Measurements from ENCODE around the gene DQX1. TPM values are rescaled to one million over a fixed set of nuclear protein-coding genes. Genes with fewer than 3 reads are reported as not detected.

Gene DQX1
- total RNA-seq, 2 donors from 2014 or later, result 2.0 TPM; not detected in 1

DNA sequence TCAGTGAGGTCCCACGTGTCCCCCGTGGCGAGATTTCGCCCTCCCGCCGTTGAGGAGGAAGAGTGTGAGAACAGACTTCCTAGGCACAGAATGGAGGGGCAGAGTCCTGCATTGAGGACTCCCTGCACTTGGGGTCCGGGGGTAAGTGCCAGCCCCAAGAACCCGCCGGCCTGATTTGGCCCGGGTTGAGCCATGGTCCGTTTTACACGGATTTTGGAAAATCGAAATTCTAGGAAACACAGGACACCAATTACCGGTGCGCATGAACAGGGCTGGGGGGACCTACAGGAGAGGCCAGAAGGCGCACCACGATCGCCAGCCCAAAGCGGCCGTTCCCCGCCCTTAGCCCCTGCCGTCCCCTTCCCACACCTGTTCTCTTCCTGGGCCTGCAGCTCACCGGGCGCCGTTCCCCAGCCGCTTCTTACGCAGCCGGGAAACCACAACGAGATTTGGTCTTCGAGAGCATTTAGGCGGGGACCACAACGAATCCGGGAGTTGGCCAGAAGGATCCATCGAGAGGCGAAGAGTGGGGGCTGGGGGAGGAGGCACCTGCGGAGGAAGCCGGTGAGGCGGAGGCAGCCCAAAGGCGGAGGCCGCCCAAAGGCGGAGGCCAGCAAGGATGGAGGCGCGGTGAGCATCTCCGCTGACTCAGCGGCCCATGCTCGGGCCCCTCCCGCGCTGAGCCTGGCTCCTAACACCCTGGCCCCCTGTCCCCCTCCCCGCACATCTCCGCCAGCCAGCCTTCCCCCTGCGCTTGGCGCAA lies 12.2 kb downstream of the DQX1 start:
- DNase-seq, result no peak
- no peak for TF ChIP-seq POLR2A (IDR thresholded peaks at IDR 0.05)
- TF ChIP-seq, protein P1, sequence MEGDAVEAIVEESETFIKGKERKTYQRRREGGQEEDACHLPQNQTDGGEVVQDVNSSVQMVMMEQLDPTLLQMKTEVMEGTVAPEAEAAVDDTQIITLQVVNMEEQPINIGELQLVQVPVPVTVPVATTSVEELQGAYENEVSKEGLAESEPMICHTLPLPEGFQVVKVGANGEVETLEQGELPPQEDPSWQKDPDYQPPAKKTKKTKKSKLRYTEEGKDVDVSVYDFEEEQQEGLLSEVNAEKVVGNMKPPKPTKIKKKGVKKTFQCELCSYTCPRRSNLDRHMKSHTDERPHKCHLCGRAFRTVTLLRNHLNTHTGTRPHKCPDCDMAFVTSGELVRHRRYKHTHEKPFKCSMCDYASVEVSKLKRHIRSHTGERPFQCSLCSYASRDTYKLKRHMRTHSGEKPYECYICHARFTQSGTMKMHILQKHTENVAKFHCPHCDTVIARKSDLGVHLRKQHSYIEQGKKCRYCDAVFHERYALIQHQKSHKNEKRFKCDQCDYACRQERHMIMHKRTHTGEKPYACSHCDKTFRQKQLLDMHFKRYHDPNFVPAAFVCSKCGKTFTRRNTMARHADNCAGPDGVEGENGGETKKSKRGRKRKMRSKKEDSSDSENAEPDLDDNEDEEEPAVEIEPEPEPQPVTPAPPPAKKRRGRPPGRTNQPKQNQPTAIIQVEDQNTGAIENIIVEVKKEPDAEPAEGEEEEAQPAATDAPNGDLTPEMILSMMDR (IDR thresholded peaks at IDR 0.05), result no peak
- Histone ChIP-seq H3K9me3 (no peaks in the 10 kb centered on the region), H3K4me1 (peaks cover 39% of the 10 kb centered on the region), H3K36me3 (replicated peaks in 1 of 2; ENCODE audit: insufficient read depth in 1 of 2, low read depth in 2 of 2) (no peaks in the 10 kb centered on the region), H3K27me3 (peaks cover 0 to 68% of the 10 kb centered on the region in 2 donors), H3K27ac (no peak overlapping the region), H3K4me3 (no peak overlapping the region)
- no peak for ATAC-seq
- intact Hi-C loops (cut with DNase I), result no loop called here
- WGBS, 2 donors, result 6 to 17% methylated on average over 20 to 50 of the region's 52 CpGs

DNA sequence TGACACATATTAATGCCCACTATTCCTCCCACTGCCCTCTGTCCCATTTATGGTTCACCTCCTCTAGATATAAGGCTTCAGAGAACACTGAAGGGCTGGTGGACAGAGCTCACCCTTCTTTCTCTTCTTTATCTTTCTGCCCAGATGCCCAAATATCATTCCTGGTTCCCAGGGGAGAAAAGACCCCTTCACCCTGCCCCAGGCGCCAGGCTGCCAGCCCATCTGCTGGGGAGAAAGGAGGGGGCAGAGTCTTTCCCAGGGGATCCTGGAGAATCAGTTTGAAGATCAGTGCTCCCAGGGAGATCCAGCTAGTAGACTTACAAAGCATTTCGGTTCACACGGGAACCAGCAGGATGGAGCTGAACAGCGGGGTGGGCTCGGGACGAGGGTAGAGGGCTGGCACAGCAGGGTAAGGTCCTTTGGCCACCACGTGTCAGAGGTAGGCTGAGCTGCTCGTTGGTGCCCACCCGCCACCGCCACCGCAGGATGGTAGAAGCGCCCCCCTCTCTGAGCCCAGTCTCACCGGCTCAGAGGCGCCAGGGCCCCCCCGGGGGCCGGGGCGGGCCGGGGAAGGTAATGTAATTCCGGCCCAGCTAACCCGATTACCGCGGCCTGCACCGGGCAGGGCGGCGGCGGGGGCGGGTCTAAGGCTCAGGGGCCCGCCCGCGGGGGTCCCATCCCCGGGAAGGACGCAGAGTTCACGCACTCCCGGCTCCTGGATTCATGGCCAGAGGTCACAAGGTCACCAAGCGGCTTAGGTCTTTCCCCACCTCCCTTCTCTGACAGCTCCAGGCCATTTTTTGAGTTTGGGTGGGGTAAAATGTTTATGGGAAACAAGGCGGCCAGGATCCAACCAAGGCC lies 13.1 kb downstream of the DQX1 start:
- H3K9me3 ChIP-seq, result no peaks in the 10 kb centered on the region
- ATAC-seq (no peak), DNase-seq (no peak)
- intact Hi-C loops (cut with DNase I), result no loop called here
- H3K4me1 ChIP-seq, result peaks cover 44% of the 10 kb centered on the region
- peaks cover 0 to 62% of the 10 kb centered on the region in 2 donors for H3K27me3 ChIP-seq
- 8 to 11% methylated on average over 16 to 32 of the region's 36 CpGs for WGBS, 2 donors
- no peak overlapping the region for H3K4me3 ChIP-seq
- TF ChIP-seq, protein P1 (IDR thresholded peaks at IDR 0.05), result no peak
- TF ChIP-seq POLR2A (IDR thresholded peaks at IDR 0.05), result no peak
- no peaks in the 10 kb centered on the region for H3K36me3 ChIP-seq (replicated peaks in 1 of 2; ENCODE audit: insufficient read depth in 1 of 2, low read depth in 2 of 2)
- H3K27ac ChIP-seq, result no peak overlapping the region

DNA sequence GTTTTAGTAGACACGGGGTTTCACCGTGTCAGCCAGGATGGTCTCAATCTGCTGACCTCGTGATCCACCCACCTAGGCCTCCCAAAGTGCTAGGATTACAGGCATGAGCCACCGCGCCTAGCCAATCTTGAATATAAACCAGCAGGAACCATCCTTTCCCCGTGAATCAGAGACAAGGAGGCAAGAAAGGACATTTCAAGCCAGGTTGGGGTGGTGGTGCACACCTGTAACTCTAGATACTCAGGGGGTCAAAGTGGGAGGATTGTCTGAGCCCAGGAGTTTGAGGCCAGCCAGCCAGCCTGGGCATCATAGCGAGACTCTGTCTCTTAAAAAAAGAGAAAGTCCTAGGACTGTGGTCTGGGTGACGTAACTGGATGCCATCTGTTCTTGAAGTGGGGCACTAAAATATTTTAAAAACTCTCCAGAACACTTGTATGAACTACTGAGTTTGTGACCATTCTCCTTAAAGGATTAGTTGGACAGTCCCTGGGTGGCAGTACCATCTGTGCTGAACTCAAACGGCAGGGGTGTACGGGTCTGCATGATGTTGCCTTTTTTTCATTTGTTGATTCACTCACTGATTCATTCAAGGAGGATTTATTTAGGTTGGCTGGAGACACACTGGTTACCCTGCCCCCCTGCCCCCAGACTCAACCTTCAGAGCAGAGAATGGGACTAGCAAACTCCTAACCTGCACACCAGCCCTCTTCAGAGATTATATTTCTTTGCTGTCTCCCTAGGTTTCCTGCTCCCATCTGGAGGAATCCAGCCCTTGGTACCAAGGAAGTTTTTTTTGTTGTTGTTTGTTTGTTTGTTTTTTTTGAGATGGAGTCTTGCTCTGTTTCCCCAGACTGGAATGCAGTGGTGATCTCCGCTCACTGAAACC lies 14.7 kb downstream of the DQX1 start:
- Histone ChIP-seq H3K9me3 (no peaks in the 10 kb centered on the region), H3K27me3 (peaks cover 0 to 47% of the 10 kb centered on the region in 2 donors), H3K4me1 (peaks cover 46% of the 10 kb centered on the region), H3K36me3 (replicated peaks in 1 of 2; ENCODE audit: insufficient read depth in 1 of 2, low read depth in 2 of 2) (no peaks in the 10 kb centered on the region), H3K4me3 (no peak overlapping the region), H3K27ac (no peak overlapping the region)
- WGBS, 2 donors, result 28 to 37% methylated on average over 8 to 11 of the region's 11 CpGs
- TF ChIP-seq, protein P1 (IDR thresholded peaks at IDR 0.05), result no peak
- no peak for TF ChIP-seq POLR2A (IDR thresholded peaks at IDR 0.05)
- ATAC-seq (no peak), DNase-seq (no peak)
- intact Hi-C loops (cut with DNase I), result no loop called here

DNA sequence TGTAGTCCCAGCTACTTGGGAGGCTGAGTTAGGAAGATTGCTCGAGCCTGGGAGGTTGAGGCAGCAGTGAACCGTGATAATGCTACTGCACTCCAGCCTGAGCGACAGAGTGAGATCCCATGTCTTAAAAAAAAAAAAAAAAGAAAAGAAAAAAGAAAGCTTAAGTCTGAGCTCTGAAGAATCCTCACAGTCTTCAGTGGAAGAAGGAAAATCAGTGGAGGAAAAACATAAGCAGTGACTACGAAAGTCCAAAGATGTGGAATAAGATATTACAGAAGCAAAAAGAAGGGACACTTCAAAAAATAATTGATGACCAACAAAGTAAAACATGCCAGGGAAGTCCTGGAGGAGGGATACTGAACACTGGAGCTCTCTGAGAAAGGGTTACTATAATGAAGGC lies 15.8 kb downstream of the DQX1 start:
- DNase-seq (no peak), ATAC-seq (no peak)
- no peak overlapping the region for H3K4me3 ChIP-seq
- H3K27ac ChIP-seq, result no peak overlapping the region
- peaks cover 0 to 36% of the 10 kb centered on the region in 2 donors for H3K27me3 ChIP-seq
- TF ChIP-seq POLR2A (IDR thresholded peaks at IDR 0.05), result no peak
- TF ChIP-seq, protein P1 (IDR thresholded peaks at IDR 0.05), result no peak
- intact Hi-C loops (cut with DNase I), result no loop called here
- 71 to 72% methylated on average over 4 of the region's 4 CpGs for WGBS, 2 donors
- no peaks in the 10 kb centered on the region for H3K36me3 ChIP-seq (replicated peaks in 1 of 2; ENCODE audit: insufficient read depth in 1 of 2, low read depth in 2 of 2)
- H3K9me3 ChIP-seq, result no peaks in the 10 kb centered on the region
- peaks cover 46% of the 10 kb centered on the region for H3K4me1 ChIP-seq
